D341Med (cell line): ENCODE measurements around the gene CPEB3.
"Not testable (repeated sequence)": the region's sequence is repeated elsewhere in the genome, so short reads cannot be mapped to it uniquely, and the experiment has no call there.

Experiments
- DNase-seq: peaks from one replicate; pipeline ENCODE4 v3.0.0; 2012; ENCODE audit warnings: low spot score

The CPEB3 gene

DNA sequence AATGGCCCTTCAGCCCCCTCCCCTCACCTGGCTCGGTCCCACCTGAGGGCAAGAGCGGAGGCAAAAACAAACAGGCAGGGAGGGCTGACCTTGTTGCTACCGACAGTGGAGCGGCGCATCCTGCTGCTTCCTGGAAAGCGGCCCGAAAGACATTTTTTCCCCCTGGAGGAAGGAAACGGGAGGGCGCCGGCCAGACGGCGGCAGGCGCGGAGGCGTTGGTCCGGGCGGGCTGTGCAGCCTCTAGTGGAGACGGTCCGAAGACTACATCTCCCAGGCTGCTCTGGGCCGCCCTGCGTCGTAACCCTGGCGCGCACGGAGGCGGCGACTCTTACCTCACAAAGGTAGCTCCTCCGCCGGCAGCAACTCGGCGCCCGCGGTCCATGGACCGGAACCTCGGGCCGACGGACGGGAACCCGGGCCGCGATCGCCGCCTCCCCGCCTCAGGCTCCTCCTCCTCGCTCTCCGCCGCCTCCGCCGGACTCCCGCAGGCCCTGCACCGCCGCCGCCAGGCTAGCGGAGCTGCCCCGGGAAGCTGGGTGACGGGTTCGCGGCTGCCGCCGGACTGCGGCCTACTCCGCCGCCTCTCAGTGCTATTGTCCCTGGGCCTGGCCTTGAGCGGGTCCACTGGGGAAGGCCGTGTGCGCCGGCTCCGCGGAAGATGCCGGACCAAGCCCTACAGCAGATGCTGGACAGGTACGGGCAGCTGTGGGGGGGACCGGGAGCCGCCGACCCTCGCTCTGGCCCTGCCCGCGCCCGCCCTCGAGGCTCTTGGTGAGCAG, at the start of gene CPEB3, which contains the start of gene MARCHF5:
TSS of gene CPEB3 (minus strand) at position 242 of the 779 bp plus-strand sequence. CDS start 50,728 bp downstream, outside the sequence.
TSS of gene MARCHF5 (plus strand) at position 331 of the 779 bp plus-strand sequence. CDS start at position 659, 328 bp downstream.
- peak; percentile 90 for DNase-seq

DNA sequence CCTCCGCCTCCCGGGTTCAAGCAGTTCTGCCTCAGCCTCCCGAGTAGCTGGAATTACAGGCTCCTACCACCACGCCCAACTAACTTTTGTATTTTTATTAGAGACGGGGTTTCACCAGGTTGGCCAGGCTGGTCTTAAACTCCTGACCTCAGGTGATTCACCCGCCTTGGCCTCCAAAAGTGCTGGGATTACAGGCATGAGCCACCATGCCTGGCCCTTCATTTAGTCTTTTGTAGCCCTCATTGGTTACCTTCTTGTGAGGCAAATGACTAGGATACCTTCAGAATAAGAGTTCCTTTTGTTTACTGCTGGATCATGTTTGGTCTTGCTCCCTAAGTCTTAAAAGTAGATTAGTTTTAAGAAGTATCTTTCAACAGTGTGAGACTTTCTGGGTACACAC, 39.0 kb upstream of the CPEB3 start:
- DNase-seq, result not testable (repeated sequence)

DNA sequence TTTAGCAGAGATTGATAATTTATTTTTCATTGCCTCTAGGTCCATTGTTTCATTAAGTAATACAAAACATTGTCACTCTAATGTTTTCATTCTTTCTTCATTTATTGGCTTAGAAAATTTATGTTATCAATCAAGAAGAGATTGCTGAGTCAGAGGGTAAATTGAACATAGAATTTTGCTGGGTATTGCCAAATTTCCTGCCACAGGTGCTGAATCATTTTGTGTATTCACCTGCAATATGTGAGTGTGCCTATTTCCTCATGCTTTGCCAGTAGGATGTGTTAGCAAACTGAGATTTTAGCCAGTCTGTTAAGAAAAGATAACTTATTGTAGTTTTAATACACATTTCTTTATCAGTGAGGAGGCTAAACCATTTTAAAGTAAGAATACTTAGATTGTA, 38.1 kb upstream of the CPEB3 start:
- DNase-seq, result no peak

DNA sequence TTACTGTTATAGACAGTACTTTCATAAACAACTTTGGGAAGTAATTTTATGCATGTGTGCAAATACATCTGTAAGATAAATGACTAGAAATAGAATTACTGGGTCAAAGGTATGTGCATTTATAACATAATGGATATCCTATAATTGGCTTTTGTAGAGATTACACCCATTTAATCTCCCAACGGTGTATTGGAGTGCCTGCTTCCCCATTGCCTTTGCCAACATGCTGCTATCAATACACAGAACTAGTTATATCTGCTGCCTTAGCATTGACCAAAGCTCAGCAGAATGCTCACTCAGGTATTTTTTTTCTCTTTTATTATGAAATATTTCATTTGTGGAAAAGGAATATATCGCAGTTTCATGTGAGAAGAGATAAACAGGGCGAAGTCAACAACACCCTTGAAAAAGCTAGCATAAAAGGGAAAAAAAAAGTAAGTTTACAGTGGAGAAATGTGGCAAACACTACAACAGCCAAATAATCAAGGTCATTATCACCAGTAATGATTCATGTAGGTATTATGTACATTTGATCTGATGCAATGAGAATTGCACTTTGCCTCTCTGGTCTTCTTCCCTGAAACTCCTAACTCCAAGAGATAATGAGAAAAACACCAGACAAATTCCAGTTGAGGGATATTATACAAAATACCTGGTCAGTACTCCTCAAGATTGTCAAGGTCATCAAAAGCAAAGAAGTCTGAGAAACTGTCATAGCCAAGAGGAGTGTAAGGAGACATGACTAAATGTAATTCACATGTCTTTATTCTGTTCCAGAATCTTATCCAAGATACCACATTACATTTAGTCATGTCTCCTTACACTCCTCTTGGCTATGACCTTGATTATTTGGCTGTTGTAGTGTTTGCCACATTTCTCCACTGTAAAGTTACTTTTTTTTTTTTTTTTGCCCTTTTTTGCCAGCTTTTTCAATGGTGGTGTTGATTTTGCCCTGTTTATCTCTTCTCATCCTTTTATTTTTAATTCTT, 36.9 kb upstream of the CPEB3 start:
- DNase-seq, result peak; percentile 15

GRCh38 chr10:92323079-92323478, 32.2 kb upstream of the CPEB3 start:
- DNase-seq, result no peak

- DNase-seq, result no peak
Observed at GRCh38 chr10:92316610-92317009, 25.7 kb upstream of the CPEB3 start.

DNA sequence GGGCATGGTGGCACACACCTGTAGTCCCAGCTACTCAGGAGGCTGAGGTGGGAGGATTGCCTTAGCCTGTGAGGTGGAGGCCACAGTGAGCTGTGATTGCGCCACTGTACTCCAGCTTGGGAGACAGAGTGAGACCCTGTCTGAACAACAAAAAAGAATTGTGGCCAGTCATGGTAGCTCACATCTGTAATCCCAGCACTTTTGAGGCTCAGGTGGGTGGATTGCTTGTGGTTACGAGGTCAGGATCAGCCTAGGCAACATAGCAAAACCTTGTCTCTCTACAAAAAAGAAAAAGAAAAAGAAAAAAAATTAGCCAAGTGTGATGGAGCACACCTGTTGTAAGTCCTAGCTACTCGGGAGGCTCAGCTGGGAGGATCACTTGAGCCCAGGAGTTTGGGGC, 22.9 kb upstream of the CPEB3 start:
- no peak for DNase-seq

DNA sequence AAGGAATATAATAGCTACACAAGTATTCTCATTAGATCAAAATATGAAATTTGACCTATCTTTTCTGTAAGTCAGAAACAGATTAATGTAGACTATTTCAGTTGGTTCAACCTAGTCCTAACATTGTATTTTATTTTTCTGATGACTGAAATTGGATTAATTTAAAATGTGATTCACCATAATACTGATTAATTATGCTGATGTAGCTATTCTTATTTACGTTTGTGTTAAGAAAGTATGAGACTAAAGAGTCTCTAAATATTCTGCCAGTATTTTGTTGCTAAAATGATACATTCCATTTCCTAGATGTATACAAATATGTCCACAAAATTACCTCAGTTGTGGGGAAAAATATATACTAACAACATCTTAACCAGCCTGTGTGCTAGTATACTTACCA, 18.4 kb upstream of the CPEB3 start:
- no peak for DNase-seq

DNA sequence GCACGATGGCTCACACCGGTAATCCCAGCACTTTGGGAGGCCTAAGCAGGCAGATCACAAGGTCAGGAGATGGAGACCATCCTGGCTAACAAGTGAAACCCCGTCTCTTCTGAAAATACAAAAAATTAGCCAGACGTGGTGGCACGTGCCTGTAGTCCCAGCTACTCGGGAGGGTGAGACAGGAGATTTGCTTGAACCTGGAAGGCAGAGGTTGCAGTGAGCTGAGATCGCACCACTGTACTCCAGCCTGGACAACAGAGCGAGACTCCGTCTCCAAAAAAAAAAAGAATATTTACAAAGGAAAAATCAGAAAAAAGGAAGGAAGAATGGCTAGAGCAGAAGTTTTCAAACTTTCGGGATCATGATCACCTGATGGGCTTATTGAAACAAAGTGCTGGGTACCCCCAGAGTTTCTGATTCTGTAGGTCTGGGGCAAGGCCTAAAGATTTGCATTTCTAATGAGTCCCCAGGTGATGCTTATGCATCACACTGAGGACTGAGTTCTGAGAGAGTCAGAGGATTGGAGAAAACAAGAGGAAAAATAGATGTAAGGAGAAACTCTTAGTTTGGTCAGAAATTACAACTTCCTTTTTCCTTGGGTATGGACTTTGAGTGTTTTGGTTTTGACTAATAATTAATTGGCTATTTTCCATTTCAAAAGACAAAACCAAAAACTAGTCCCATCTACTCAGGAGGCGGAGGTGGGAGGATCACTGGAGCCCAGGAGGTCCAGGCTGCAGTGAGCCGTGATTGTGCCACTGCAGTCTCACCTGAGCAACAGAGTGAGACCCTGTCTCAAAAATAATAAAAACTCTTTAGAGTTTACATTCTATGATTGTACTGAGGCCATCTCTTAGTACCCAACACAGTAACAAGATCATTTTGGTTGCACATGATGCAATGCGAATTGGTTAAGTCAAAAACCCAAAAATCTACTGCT, 14.5 kb upstream of the CPEB3 start:
- DNase-seq, result no peak

DNA sequence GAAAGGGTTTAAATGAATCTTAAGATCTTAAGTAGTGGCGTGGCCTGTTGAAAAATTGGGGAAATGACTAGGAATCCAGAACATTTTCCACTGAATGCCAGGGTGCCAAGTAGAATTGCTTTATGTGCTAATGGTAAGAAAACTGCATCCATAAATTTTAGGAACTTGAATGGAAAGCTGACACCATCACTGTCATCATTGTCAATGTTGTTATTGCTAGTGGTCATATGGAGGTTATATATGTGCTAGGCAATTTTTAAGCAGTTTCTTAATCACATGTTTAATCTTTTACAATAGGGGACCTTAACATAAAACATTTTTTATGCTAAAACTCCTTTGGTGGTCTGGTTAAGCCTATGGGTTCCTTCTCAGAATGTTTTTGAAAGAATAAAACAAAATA, 13.2 kb upstream of the CPEB3 start:
- DNase-seq, result no peak

GRCh38 chr10:92303096-92303495, 12.2 kb upstream of the CPEB3 start:
- no peak for DNase-seq

DNA sequence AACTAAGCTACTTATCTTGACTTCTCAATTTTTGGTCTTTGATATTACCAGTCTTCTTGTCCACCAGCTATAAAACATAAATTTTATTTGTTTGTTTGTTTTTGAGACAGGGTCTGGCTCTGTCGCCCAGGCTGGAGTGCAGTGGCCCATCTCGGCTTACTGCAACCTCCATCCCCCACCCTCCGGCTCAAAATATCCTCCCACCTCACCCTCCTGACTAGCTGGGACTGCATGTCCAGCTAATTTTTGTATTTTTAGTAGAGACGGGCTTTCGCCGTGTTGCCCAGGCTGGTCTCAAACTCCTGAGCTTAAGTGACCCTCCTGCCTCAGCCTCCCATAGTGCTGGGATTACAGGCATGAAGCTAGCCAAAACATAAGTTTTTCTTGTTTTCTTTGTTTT, 7.6 kb upstream of the CPEB3 start:
- no peak for DNase-seq

DNA sequence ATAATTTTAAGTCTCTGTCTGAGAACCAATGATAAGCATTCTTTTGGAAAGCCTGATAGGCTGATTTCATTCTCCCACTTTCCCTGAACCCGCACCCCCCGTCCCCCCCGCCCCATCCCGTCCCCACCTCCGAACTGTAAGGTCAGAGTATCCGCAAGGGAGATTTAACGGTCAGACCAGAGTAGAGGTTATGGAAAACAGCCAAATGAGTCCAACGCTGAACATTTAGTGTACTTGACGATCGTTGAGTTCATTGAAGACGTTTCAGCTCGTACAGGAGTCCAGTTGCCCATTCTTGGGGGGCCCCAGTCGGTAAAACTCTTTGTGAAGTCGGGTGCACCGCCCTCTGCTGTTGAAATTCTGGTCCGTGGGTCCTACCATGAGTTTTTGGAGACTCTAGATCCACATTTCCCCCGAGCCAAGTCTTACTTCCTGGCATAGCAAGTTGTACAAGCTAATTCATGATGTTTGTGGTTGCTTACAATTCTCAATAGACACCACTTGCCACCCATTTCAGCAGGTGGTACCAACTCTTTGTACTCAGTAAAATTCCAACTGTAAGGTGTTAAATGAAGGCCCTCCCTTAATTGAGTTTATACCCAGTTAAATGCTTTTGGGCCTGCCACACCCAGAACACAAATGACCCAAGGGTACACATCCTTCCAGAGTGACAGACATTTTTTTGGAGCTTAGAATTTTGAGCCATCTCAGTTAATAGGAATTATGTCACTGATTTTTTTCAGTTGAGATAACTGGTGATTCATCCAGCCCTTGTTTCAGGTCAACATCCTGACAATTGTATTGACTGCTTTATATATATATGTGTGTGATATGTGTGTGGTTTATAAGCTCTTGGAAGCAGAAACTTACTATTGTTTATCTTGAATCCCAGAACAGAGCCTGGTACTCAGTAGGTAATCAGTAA, 1.3 kb upstream of the CPEB3 start:
- DNase-seq, result peak; percentile 36

- no peak for DNase-seq
Observed at GRCh38 chr10:92291616-92291865, 663 bp upstream of the CPEB3 start.

DNA sequence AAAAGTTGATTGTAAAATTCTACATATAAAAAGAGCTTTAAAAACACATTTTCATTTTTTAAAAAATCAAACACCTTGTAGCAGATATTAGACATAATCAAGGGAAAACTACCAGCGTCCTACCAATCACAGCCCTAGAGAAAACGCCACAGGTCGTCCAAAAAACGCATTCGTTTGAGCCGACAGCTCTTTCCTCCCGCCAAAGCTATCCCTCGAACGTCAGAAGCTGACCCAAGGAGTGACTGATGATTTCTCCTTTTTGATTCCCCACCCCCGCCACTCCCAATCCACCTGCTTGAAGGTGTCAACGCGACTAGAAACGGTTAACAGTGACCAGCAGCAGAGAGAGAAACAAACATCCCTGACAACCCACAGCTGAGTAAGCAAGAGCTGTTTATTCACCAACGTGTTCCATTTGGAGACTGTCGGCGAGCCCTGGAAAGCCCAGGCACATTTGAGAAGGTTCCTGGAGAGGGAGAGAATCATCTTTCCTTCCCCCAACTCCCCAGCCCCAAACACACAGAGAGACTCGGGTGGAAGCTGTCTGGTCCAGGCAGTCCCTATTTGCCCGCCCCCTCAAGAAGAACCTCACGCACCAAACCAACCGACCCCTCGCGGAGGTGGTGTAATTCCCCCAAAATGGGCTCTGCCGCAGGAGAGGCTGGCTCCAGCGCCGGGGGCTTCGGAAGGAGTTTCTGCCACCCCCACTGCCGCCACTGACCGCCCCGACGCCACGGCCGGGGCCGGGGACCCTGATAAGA, 622 bp downstream of the CPEB3 start:
- no peak for DNase-seq

- no peak for DNase-seq
Observed at GRCh38 chr10:92284112-92284704, 6.7 kb downstream of the CPEB3 start.

GRCh38 chr10:92278996-92279696, 11.7 kb downstream of the CPEB3 start:
- no peak for DNase-seq

GRCh38 chr10:92274071-92274470, 16.8 kb downstream of the CPEB3 start:
- no peak for DNase-seq

GRCh38 chr10:92268748-92269147, 22.1 kb downstream of the CPEB3 start:
- DNase-seq, result no peak
